GM18867 (cell line): ENCODE measurements around the gene TMEM121B.

Source experiments
- ATAC-seq: cut with Tn5 transposase; IDR thresholded peaks from one replicate; pipeline ENCODE4 v1.9.1; 2021; ENCODE audit warnings: mild to moderate bottlenecking, moderate library complexity; ENCODE audit not compliant: unreplicated experiment

TMEM121B gene

DNA sequence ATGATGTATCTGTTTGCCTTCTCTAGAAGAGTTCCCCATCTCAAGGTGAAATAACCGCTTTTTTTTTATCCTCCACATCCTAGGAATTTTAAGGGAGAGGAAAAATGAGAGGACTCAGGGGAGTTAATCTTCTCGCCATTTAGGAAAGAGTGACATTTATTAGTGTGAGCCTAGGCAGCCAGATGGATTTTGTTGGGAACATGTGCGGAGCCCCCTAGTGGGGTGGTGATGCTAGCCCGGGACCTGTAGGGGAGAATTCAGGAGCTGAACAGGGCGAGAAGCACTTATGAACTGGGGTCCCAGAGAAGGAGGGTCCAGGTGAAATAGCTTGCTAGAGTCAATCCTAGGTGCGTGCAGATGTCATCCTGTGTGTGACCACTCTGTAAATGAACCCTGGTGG is 25.6 kb downstream of the TMEM121B start:
- ATAC-seq = no peak

DNA sequence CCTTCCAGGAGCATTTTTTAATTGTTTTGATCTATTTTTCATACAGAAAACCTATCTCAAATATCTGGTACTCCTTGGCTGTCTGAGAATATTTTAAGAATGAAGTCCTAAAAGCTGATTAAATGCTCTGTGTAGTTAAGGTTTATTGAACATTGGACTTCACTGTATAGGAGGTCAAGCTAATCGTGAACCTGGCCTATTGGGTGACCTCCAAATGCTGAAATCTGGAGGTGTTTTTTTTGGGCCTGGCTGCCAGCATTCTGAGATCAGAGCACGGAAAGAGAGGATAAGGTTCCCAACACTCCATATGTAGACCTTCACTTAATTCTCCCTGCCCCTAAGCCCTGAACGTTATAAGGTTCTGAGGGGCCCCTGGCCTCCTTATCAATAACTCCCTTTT is 28.1 kb downstream of the TMEM121B start:
- ATAC-seq = no peak

DNA sequence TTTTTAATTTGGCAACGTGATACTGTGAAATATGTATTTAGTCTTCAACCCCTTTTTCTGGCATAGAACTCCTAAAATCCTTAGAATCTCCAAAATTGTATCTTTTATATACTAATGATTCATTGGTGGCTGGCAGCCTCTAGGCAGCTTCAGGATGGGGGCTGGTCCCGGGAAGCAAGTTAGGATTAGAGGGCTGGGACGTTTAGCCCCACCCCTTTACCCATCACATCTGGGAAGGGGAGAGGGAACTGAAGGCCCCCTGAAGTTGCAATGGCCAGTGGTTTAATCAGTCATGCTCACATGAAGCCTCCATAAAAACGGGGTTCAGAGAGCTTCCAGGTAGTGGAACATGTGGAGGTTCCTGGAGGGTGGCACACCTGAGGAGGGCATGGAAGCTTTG is 29.3 kb downstream of the TMEM121B start:
- ATAC-seq = no peak

DNA sequence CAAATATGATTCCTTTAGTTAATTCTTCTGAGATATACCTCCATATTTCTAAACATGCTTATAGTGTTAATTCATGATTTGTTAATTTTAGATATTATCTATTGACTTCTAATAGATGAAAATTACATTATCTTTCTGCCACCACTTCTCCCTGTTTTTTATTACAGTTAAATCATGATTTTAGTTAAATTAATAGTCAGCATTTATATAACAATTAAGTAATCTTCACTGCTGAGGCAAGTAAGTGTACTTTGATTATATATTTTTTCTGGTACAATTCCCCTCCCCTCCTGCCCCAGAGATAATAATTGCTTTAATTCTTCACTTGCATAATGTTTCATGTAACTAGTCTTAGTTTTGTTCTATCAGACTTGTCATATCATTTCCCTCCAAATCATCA is 30.6 kb downstream of the TMEM121B start:
- no peak for ATAC-seq

DNA sequence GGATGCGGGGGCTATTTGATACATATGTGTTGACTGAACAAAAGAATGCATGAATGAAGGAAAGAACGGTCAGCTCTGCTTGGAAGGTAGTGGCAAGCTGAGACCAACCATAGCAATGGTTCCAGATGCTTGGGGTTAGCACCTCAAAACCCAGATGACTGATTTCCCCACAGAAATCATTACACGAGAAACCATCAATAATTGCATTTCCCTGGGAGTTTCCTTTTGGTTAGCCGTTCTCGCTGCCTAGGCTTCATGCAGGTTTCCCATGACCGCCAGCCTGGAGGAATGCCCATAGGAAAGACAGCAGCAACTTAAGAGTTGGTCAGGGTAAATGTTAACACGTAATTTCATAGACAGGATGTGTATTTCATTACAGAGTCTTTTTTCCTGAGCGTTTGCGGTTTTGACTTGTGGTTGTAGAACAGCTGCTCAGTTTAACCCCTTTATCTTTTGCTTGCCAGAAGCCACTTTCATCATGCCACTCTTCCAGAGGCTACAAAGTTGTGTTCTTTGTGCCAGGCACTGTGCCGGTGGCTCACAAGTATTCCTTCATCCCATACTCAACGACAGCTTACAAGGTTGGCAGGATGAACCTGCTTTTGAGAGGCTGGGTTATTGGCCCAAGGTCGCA is 33.5 kb downstream of the TMEM121B start:
- peak; percentile 39 for ATAC-seq

DNA sequence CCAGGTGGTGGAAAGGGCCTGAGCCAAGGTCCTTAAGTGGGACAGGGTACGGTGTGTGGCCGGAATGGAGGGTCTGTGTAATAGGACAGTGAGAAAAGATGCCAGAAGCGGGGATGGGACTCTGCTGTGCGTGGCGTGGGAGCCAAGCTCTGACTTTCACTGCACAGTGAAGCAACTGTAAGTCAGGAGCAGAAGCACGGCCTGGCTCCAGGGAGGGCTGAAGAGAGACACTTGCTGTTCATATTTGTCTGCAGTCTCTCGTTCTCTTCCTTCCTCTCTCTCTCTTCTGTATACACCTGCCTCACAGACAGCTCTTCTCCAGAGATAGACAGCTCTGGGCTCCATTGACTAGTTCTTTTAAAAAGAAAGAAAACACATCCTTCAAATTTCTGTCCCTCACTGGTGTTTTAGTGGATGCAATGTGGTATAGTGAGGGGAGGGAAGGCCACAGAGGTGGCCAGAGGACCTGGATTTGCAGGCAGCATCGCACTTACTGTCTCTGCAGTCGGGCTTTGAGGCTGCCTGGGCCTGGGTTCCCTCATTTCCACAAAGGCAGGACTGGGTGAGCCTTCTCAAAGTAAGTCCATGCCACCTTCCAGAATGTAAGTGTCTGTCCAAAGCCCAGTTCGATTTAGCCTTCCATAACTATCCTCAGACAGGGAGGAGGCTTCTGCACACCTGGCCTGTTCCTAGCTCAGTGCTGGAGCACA is 34.2 kb downstream of the TMEM121B start:
- ATAC-seq = no peak

DNA sequence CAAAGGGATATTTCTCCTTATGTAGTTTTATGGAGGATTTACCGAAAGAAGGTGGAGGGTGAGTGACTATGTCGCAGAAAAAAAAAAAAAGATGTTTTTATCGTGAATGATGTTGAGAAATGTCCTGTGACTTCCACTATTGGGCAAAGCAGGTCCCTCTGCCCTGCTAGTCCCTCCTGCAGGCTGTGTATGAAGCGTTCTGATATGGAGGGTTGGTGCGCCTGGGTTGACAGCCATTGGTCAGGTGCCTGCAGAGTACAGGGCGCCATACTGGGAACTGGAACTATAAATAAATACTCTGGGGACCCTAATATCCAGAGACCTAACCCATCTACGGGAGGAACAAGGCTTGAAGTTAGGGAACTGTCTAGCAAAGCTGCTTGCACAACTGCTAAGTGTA is 34.9 kb downstream of the TMEM121B start:
- no peak for ATAC-seq

DNA sequence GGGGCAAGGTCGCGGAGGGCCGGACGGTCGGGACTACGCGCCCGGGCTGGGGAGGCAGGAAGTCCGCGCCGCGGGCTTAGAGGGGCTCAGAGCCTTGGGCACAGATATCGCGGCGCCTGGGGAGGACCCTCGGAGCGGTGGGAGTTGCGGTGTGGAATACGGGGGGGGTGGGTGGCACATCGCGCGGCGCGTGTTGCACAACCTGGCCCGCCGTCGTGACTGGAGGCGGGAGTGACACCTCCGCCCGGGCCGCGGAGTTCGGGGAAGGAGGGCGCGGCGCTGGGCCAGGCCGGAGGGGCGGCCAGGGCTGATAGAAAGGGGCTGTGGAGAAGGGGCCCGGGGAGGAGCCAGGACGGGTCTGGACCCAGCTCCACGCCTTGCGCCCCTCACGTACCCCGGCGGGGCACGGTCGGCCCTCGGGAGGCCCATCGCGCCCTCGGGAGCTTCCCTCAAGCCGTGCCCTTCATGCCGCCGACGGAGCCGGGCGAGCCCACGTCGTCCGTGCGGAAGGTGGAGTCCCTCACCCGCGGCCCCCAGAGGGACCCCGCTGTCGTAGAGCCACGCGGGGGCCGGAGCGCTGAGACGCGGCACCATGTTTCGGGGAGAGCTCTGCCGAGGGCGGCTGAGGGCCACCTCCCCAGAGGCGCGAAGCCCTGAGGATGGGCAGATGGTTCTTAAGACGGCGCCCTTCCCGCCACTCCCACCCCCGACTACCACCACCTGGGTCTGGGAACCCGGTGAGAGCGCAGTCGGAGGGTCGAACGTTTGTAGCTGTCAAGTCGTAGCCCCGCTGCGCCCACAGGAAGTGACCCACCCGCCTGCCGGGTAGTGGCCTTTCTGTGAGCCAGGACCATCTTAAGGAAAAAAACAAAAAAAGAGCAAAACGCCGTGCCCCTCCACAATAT is 35.6 kb downstream of the TMEM121B start:
- peak; percentile 9 for ATAC-seq

DNA sequence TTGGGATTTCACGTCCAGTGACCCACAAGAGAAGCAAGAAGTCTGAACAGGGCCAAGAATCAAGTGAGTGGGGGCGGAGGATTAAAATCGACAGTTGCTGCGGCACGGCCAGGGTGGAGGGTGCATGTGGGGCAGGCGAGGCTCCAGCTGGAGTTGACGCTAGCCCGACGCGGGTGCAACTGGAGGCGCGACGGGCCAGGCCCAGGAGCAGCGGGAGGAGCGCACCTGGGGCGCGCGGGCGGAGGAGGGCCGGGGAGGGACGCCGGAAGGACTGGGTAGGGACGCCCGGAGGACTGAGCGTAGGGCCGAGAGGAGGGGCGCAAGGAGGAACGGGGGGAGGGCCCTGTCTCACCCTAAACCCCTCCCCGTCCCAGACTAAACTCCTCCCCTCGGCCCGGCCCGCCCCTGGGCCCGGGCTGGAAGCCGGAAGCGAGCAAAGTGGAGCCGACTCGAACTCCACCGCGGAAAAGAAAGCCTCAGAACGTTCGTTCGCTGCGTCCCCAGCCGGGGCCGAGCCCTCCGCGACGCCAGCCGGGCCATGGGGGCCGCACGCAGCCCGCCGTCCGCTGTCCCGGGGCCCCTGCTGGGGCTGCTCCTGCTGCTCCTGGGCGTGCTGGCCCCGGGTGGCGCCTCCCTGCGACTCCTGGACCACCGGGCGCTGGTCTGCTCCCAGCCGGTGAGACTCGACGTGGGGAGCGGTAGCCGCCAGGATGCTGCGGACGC is 36.4 kb downstream of the TMEM121B start, which contains the start of gene IL17RA:
TSS of gene IL17RA (plus strand) at position 447 of the 723 bp plus-strand sequence. CDS start at position 539, 92 bp downstream.
- ATAC-seq = peak; percentile 84

DNA sequence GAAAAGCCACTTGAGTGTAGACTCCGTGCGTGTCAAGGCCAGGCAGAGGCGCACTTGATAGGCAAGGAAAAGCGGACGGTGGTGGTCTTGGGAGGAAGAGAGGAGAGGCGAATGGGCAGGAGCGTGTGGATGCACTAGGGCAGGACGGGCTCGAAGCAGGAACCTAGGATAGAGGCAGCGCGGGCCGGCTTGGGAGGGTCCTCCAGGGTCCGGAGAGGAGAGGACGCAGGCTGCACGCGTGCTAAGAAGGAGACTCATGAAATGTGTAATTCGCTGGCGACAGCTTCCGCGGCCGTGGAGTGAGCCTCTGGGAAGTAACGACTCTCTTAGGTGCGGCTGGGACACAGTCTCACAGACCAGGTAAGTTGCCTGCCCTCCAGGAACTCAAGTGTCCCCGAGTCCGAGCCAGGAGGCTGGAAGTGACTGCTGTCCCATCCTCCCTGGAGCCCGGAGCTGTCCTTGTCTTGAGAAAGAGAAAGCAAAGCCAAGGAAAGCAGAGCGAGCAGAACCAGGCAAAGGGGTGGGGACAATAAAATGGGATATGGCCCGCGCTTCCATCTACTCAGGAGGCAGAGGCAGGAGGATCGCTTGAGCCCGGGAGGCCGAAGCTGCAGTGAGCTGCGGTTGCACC is 37.2 kb downstream of the TMEM121B start:
- ATAC-seq = no peak

DNA sequence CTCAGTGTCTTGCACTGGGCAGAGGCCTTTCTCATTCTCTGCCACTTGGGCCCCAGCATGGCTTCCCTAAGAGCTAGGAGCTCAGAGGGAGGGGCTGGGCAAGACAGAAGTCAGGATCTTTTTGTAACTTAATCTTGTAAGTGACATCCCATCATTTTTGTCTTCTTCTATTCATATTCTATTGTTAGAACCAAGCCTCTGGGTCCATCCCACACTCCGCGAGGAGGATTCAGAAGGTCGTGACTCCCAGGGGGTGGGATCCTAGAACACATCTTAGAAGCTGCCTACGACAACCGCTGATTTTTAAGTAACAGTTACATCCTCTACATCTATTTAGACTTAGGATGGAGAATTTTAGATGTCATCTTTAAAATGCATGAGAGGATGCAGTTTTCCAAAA is 37.9 kb downstream of the TMEM121B start:
- no peak for ATAC-seq

DNA sequence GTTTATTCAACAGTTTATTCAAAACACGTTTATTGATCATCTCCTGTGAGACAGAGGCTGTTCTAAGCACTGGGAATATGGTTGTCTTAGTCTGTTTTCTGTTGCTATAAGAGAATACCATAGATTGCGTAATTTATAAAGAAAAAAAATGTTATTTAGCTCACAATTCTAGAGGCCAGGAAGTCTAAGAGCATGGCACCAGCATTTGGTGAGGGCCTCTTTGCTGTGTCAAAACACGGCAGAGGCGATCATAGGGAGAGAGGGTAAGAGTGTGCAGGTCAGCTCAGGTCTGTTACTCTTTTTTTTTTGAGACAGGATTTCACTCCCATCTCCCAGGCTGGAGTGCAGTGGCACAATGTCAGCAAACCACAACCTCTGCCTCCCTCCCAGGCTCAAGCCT is 41.6 kb downstream of the TMEM121B start:
- no peak for ATAC-seq

DNA sequence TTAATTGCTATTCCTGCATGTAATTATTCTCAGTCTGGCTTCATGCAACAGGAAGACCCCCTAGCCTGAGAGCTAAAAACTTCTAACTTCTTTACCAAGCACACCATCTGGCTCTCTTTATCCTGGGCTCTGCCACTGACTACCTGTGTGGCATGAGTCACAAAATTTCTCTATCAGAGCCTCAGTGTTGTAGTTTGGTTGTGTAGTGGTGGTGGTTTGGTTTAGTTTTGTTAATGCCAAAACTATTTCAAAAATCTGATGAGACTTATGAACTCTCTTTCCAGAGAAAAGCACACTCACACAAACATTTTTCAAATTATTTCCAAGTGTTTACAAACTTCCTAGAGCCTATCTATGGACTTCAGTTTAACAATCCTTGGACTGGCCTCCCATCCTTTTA is 43.9 kb downstream of the TMEM121B start:
- ATAC-seq = no peak

DNA sequence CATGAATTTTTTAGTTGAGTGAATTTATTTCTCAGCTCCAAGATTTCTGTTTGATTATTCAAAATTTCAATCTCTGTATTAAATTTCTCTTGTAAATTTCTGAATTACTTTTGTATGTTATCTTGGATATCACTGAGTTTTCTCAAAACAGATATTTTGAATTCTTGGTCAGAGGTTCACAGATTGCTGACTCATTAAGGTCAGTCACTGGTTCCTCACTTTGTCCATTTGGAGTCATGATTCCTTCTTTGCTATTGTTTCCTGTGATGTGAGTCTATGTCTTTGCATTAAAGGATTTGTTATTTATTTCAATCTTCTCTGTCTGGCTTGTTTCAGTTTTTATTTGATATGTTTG is 46.5 kb downstream of the TMEM121B start:
- no peak for ATAC-seq

DNA sequence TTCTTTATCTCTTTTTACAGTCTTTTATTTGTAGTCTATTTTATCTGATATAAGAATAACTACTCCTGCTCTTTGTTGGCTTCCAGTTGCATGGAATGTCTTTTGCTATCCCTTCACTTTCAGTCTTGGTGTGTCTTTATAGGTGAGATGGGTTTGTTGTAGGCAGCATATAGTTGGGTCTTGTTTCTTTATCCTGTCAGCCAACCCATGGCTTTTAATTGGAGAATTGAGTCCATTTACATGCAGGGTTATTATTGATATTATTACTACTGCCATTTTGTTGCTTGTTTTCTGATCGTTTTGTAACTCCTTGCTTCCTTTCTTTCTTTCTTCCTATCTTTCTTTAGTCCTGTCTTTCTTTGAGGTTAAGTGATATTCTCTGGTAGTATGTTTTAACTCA is 48.3 kb downstream of the TMEM121B start:
- ATAC-seq = no peak
